Measurements from ENCODE around the gene PTGDR.

The PTGDR gene

DNA sequence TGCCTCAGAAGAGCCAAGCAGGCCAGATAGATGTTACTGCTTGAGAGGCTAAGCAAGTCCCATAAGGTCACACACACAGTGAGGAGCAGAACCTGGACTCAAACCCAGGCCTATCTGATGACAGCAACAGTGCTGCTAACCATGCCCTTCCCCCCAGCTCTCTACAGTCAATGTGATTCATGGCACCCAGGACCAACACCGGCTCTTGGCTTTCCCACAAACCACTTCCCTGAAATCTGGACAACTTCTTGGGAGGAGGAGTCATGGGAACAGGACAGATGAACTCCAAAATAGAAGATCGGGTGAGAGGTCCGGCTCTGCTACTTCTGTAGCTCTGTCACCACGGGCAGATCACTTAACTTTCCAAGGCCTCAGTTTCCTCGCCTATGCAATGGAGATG, 716 bp upstream of the PTGDR start:
- ChIA-PET CTCF (no interaction called here), POLR2A (no interaction called here)
- TF ChIP-seq, protein P1, sequence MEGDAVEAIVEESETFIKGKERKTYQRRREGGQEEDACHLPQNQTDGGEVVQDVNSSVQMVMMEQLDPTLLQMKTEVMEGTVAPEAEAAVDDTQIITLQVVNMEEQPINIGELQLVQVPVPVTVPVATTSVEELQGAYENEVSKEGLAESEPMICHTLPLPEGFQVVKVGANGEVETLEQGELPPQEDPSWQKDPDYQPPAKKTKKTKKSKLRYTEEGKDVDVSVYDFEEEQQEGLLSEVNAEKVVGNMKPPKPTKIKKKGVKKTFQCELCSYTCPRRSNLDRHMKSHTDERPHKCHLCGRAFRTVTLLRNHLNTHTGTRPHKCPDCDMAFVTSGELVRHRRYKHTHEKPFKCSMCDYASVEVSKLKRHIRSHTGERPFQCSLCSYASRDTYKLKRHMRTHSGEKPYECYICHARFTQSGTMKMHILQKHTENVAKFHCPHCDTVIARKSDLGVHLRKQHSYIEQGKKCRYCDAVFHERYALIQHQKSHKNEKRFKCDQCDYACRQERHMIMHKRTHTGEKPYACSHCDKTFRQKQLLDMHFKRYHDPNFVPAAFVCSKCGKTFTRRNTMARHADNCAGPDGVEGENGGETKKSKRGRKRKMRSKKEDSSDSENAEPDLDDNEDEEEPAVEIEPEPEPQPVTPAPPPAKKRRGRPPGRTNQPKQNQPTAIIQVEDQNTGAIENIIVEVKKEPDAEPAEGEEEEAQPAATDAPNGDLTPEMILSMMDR (IDR thresholded peaks at IDR 0.05; ENCODE audit: insufficient read depth, low read length, missing control alignments), result no peak
- H3K4me3 ChIP-seq (ENCODE audit: low read depth, low read length), result no peak overlapping the region
- DNase-seq (ENCODE audit: low read depth, low spot score), result no peak

DNA sequence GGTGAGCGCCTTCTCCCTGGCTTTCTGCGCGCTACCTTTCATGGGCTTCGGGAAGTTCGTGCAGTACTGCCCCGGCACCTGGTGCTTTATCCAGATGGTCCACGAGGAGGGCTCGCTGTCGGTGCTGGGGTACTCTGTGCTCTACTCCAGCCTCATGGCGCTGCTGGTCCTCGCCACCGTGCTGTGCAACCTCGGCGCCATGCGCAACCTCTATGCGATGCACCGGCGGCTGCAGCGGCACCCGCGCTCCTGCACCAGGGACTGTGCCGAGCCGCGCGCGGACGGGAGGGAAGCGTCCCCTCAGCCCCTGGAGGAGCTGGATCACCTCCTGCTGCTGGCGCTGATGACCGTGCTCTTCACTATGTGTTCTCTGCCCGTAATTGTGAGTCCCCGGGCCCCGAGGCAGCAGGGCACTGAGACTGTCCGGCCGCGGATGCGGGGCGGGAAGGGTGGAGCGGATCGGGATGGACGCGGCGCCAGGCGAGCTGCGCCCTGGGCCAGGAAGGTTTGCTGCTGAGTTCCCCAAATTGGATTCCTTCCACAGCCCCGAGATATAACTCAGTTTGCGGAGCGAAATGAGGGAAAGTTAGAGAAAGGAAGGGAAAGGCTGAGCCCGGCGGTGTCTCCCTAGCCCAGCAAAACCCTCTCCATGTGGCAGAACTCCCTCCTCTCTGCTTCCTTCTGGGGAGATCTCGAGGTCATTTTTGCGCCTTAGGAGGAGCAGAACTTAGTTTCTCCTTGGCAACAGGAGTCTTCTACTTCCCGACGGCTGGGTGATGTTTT, 972 bp downstream of the PTGDR start:
- ChIA-PET CTCF (no interaction called here), POLR2A (no interaction called here)
- DNase-seq (ENCODE audit: low read depth, low spot score), result no peak
- H3K4me3 ChIP-seq (ENCODE audit: low read depth, low read length), result peak overlapping the region; percentile 29
- TF ChIP-seq, protein P1 (IDR thresholded peaks at IDR 0.05; ENCODE audit: insufficient read depth, low read length, missing control alignments), result no peak

DNA sequence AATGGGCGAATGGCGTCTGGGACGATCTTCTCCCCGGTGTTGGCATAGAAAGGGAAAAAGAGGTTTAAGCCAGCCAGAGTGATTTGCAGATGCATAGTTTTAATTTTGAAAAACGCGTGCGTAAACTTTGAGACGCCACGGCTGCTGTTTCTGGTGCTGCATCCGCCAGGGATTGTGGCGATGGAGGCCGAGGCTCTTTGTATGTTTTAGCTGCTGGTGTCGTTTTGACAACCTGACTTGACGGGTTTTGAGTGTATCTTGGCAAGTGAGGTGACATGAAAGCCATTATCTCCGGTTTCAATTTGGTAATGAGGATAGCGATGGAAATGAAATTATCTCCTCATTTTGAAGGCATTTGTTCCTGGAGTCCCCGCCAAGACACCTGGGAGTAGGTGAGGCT, 1.6 kb downstream of the PTGDR start:
- ChIA-PET POLR2A (no interaction called here), CTCF (no interaction called here)
- no peak for DNase-seq (ENCODE audit: low read depth, low spot score)
- TF ChIP-seq, protein P1 (IDR thresholded peaks at IDR 0.05; ENCODE audit: insufficient read depth, low read length, missing control alignments), result no peak
- H3K4me3 ChIP-seq (ENCODE audit: low read depth, low read length), result no peak overlapping the region; the same call in 1 of the 2 replicates

GRCh38 chr14:52269982-52270381, 2.5 kb downstream of the PTGDR start:
- DNase-seq (ENCODE audit: low read depth, low spot score), result no peak
- no peak overlapping the region for H3K4me3 ChIP-seq (ENCODE audit: low read depth, low read length)
- ChIA-PET CTCF (interaction anchor here (0.9 kb wide), 1 partner anchor 124 kb away, joined by 3 read pairs; no protein-coding TSS in a partner anchor), POLR2A (no interaction called here)
- TF ChIP-seq, protein P1 (IDR thresholded peaks at IDR 0.05; ENCODE audit: insufficient read depth, low read length, missing control alignments), result no peak

DNA sequence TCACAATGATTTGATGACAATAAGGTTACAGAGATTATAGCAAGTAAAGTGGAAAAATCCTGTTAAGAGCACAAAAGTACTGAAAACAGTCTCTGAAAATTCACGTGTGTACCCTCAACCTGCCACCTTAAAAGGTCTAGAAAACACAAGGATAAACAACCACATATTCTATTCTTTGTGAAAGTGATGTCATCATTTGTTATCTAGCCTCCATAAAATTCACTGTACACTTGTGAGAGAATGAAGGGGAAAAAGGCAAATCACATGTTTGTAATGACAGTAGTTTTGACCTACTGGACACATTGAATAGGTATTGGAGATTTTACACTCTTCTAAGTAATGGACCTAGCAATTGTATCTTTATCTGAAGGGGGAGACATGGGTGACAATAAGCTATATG, 4.0 kb downstream of the PTGDR start:
- TF ChIP-seq, protein P1 (IDR thresholded peaks at IDR 0.05; ENCODE audit: insufficient read depth, low read length, missing control alignments), result no peak
- no peak for DNase-seq (ENCODE audit: low read depth, low spot score)
- CTCF ChIA-PET, result interaction anchor here (1.9 to 3.1 kb wide), 2 partner anchors 126 to 293 kb away, joined by 4 to 14 read pairs; no protein-coding TSS in a partner anchor
- POLR2A ChIA-PET, result no interaction called here
- no peak overlapping the region for H3K4me3 ChIP-seq (ENCODE audit: low read depth, low read length)

DNA sequence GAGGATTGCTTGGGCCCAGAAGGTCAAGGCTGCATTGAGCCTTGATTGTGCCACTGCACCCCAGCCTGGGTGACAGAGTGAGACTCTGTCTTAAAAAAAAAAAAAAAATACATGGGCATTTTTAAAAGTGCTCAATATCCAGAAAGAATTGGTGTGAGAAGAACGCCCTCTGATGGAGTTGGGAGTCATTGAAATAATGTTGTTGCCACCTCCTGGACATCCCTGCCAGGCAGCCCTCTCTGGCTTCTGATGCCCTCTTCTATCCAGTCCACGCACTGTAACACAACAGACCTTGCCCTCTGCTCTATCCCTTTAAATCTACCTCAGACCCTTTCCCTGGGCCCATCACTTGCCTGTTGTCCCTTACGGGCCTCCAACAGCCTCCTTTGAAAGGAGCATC, 4.9 kb downstream of the PTGDR start:
- TF ChIP-seq, protein P1 (IDR thresholded peaks at IDR 0.05; ENCODE audit: insufficient read depth, low read length, missing control alignments), result peak; percentile 31
- CTCF ChIA-PET, result interaction anchor here (1.9 to 3.1 kb wide), 2 partner anchors 127 to 294 kb away, joined by 4 to 14 read pairs; no protein-coding TSS in a partner anchor
- POLR2A ChIA-PET, result no interaction called here
- no peak overlapping the region for H3K4me3 ChIP-seq (ENCODE audit: low read depth, low read length)
- no peak for DNase-seq (ENCODE audit: low read depth, low spot score)
